Body of pancreas (tissue), 4 donors: ENCODE results near the gene SPSB1.

Source experiments
- POLR2A ChIP-seq, 3 donors: fragments of 450-650 bp; IDR thresholded peaks; one replicate each; pipeline ENCODE4 v1.6.1; 2016; ENCODE audit warnings: antibody characterized with exemption in 3 of 3, mild to moderate bottlenecking in 2 of 3
- TF ChIP-seq, protein P1 (sequence below), 7 experiments: fragments of 450-650 bp in 4 of 7; fragments of 200-600 bp in 3 of 7; sonication (generic) in 3 of 7; IDR thresholded peaks; one replicate each; pipeline ENCODE4 v1.5.1; 2016 to 2019; ENCODE audit warnings: antibody characterized with exemption in 7 of 7

DNA sequence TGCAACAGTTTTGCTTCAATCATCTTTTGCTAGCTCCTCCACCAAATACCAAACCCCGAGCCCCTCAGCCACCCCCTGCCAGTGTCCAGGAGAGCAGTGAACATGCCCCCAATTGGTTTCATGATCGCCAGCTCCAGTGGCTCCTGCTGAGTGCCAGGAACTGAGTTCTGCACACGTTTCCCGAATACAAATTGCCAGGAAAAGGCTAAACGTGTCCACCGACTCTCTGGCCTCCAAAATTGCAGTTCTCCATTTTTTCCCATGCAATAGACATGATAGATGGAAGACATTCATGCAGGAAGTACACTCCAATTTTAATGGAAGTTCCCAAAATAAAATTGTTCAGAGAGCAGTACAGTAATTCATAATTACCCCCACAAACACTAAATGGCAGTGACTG, 101.3 kb downstream of the SPSB1 start:
- TF ChIP-seq, protein P1, sequence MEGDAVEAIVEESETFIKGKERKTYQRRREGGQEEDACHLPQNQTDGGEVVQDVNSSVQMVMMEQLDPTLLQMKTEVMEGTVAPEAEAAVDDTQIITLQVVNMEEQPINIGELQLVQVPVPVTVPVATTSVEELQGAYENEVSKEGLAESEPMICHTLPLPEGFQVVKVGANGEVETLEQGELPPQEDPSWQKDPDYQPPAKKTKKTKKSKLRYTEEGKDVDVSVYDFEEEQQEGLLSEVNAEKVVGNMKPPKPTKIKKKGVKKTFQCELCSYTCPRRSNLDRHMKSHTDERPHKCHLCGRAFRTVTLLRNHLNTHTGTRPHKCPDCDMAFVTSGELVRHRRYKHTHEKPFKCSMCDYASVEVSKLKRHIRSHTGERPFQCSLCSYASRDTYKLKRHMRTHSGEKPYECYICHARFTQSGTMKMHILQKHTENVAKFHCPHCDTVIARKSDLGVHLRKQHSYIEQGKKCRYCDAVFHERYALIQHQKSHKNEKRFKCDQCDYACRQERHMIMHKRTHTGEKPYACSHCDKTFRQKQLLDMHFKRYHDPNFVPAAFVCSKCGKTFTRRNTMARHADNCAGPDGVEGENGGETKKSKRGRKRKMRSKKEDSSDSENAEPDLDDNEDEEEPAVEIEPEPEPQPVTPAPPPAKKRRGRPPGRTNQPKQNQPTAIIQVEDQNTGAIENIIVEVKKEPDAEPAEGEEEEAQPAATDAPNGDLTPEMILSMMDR (IDR thresholded peaks at IDR 0.05): no peak
- no peak for TF ChIP-seq POLR2A (IDR thresholded peaks at IDR 0.05)
